ENCODE results near the gene MGLL.

The MGLL gene

GRCh38 chr3:127723011-127723567, 99.2 kb downstream of the MGLL start:
- DNase-seq (ENCODE audit: low spot score), result no peak

- peak; percentile 42 for DNase-seq (ENCODE audit: low spot score)
Measured at GRCh38 chr3:127722091-127722784, 100.1 kb downstream of the MGLL start.

- DNase-seq (ENCODE audit: low spot score), result no peak
Measured at GRCh38 chr3:127720985-127721935, 101.1 kb downstream of the MGLL start.

- no peak for DNase-seq (ENCODE audit: low spot score)
Measured at GRCh38 chr3:127720161-127720823, 102.0 kb downstream of the MGLL start.

- no peak for DNase-seq (ENCODE audit: low spot score)
Measured at GRCh38 chr3:127719369-127719768, 102.9 kb downstream of the MGLL start.

- no peak for DNase-seq (ENCODE audit: low spot score)
Measured at GRCh38 chr3:127718916-127719290, 103.4 kb downstream of the MGLL start.

- no peak for DNase-seq (ENCODE audit: low spot score)
Measured at GRCh38 chr3:127718245-127718915, 103.9 kb downstream of the MGLL start.

- DNase-seq (ENCODE audit: low spot score), result no peak
Measured at GRCh38 chr3:127717357-127718244, 104.7 kb downstream of the MGLL start.

- no peak for DNase-seq (ENCODE audit: low spot score)
Measured at GRCh38 chr3:127716384-127716783, 105.9 kb downstream of the MGLL start.

- DNase-seq (ENCODE audit: low spot score), result no peak
Measured at GRCh38 chr3:127715532-127715931, 106.8 kb downstream of the MGLL start.

- DNase-seq (ENCODE audit: low spot score), result no peak
Measured at GRCh38 chr3:127714866-127715265, 107.4 kb downstream of the MGLL start.

GRCh38 chr3:127714125-127714571, 108.2 kb downstream of the MGLL start:
- DNase-seq (ENCODE audit: low spot score), result no peak

GRCh38 chr3:127712881-127713771, 109.2 kb downstream of the MGLL start:
- no peak for DNase-seq (ENCODE audit: low spot score)

- no peak for DNase-seq (ENCODE audit: low spot score)
Measured at GRCh38 chr3:127712461-127712860, 109.9 kb downstream of the MGLL start.

GRCh38 chr3:127711896-127712295, 110.4 kb downstream of the MGLL start:
- no peak for DNase-seq (ENCODE audit: low spot score)

- DNase-seq (ENCODE audit: low spot score), result no peak
Measured at GRCh38 chr3:127711021-127711695, 111.2 kb downstream of the MGLL start.

GRCh38 chr3:127710155-127710941, 112.0 kb downstream of the MGLL start:
- DNase-seq (ENCODE audit: low spot score), result no peak

Measured in Ammon's horn (tissue), 1 donor.